Colonic mucosa (tissue), 4 donors: ENCODE measurements around the gene ULK3. TPM values are rescaled to one million over a fixed set of nuclear protein-coding genes. Genes with fewer than 3 reads are reported as not detected.

ENCODE experiments used
- DNase-seq: peaks from one replicate; pipeline ENCODE4 v3.0.0-alpha.2; 2020
- H3K27ac ChIP-seq: fragments of 200-600 bp; one replicate; pipeline ENCODE4 v1.8.0; 2021
- H3K27me3 ChIP-seq: fragments of 200-600 bp; one replicate; pipeline ENCODE4 v1.8.0; 2021
- H3K36me3 ChIP-seq: fragments of 200-600 bp; one replicate; pipeline ENCODE4 v1.8.0; 2021
- H3K4me1 ChIP-seq: fragments of 200-600 bp; one replicate; pipeline ENCODE4 v1.8.0; 2021; ENCODE audit warnings: mild to moderate bottlenecking
- H3K4me3 ChIP-seq: fragments of 200-600 bp; one replicate; pipeline ENCODE4 v1.8.0; 2021
- H3K9ac ChIP-seq, 2 donors: one replicate each; pipeline ENCODE4 v1.7.0; 2013; ENCODE audit warnings: control low read depth in 2 of 2, low read depth in 2 of 2, low read length in 2 of 2
- H3K9me3 ChIP-seq: fragments of 200-600 bp; one replicate; pipeline ENCODE4 v1.8.0; 2021
- intact Hi-C: fragments of 100-400 bp; cut with DNase I; formaldehyde crosslinking; loops from one replicate; pipeline ENCODE4 v1.14.1; 2022
- total RNA-seq, 2 donors: library from RNA; stranded (reverse); fragmentation: NEBNext Ultra II Directional in 1 of 2; extraction: Animal tissue kit (Norgen Biotek cat#: 25700) in 1 of 2; gene quantifications; one replicate each; pipeline ENCODE4 v1.2.1, GENCODE V29; 2021
- TF ChIP-seq, protein P1 (sequence below): fragments of 200-600 bp; IDR thresholded peaks from one replicate; pipeline ENCODE4 v1.8.0; 2022; ENCODE audit warnings: antibody characterized with exemption, mild to moderate bottlenecking
- donor health status: healthy.
- donor health status: DM: no; HTN: no; CAD: no.
- donor health status: DM: no; HTN: no; CAD: no.

Gene ULK3
- total RNA-seq, 2 donors from 2014 or later = 45.6 to 50.7 TPM

DNA sequence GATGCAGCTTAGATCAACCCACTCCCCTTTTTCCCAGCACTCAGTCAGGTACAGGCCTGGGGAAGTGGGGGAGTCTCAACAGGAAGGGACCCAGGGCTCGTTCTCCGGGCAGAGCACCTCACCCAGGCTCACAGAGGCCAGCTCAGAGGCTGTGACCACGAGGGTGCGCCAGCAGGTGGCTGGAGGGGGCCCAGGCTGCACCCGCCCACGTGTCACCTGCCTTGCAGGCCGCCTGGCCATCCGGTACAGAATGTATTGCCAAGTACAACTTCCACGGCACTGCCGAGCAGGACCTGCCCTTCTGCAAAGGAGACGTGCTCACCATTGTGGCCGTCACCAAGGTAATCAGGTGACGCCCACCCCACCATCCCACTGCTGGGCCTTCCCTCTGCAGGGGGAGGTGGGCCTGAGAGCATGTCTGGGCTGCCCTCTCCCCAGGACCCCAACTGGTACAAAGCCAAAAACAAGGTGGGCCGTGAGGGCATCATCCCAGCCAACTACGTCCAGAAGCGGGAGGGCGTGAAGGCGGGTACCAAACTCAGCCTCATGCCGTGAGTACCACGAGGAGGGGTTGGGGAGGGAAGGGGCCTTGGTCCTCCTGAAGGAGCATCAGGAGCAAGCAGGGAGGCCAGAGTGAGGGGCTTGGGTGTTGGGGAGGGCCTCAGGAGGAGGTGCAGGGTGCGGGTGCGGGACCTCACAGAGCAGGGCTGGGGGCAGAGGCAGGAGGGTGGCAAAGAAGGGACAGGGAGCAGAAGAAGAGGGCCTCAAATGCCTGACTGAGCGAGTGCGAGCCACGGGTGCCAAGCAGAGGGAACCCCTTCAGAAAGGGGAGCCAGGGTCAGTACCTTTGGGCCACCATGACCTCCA, 44.3 kb downstream of the ULK3 start:
- Histone ChIP-seq H3K9me3 (no peaks in the 10 kb centered on the region), H3K4me3 (no peak overlapping the region), H3K27me3 (no peaks in the 10 kb centered on the region), H3K36me3 (peaks cover 23% of the 10 kb centered on the region), H3K27ac (no peak overlapping the region), H3K4me1 (peaks cover 5% of the 10 kb centered on the region), H3K9ac (peak overlapping the region in 1 of 2 donors; percentile 43)
- peak; percentile 44 for DNase-seq
- TF ChIP-seq, protein P1, sequence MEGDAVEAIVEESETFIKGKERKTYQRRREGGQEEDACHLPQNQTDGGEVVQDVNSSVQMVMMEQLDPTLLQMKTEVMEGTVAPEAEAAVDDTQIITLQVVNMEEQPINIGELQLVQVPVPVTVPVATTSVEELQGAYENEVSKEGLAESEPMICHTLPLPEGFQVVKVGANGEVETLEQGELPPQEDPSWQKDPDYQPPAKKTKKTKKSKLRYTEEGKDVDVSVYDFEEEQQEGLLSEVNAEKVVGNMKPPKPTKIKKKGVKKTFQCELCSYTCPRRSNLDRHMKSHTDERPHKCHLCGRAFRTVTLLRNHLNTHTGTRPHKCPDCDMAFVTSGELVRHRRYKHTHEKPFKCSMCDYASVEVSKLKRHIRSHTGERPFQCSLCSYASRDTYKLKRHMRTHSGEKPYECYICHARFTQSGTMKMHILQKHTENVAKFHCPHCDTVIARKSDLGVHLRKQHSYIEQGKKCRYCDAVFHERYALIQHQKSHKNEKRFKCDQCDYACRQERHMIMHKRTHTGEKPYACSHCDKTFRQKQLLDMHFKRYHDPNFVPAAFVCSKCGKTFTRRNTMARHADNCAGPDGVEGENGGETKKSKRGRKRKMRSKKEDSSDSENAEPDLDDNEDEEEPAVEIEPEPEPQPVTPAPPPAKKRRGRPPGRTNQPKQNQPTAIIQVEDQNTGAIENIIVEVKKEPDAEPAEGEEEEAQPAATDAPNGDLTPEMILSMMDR = no peak
- intact Hi-C loops = no loop called here

DNA sequence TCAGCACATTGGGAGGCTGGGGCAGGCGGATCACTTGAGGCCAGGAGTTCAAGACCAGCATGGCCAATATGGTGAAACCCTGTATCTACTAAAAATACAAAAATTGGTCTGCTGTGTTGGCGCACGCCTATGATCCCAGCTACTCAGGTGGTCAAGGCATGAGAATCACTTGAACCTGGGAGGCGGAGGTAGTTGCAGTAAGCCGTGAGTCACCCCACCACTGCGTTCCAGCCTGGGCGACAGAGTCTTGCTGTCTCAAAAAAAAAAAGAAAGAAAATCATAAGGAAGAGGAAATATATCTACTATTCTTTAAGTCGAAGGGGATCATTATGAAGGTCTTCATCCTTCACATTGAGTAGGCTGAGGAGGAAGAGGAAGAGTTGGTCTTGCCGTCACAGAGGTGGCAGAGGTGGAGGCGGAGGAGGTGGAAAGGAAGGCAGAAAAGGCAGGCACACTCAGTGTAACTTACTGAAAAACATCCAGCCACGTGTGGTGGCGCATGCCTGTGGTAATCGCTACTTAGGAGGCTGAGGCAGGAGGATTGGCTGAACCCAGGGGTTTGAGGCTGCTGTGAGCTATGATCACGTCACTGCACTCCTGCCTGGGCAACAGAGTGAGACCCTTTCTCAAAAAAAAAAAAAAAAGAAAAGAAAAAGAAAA, 46.9 kb downstream of the ULK3 start:
- H3K27me3 ChIP-seq = no peaks in the 10 kb centered on the region
- TF ChIP-seq, protein P1 = no peak
- peaks cover 5% of the 10 kb centered on the region for H3K36me3 ChIP-seq
- intact Hi-C loops = no loop called here
- no peak overlapping the region for H3K4me3 ChIP-seq
- no peak overlapping the region for H3K27ac ChIP-seq
- DNase-seq = no peak
- no peaks in the 10 kb centered on the region for H3K9me3 ChIP-seq
- H3K9ac ChIP-seq = no peak overlapping the region
- peaks cover 14% of the 10 kb centered on the region for H3K4me1 ChIP-seq

DNA sequence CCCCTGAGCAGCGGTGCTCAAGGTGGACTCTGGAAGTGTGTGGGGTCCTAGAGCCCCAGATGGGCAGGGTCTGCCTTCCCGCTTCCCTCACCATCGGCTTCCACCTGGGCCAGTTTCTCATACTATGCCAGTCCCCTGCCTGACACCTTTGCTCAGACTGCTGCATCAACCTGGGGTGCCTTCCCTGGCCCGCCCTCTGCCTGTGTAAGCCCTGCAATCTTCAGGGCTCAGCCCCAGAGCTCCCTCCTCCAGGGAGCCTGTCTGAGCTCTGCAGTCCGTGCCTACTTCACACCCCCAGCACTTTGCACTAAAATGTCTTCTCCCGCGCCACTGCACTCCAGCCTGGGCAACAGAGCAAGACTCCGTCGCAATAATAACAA, 48.0 kb downstream of the ULK3 start:
- H3K4me1 ChIP-seq = peaks cover 23% of the 10 kb centered on the region
- no peak overlapping the region for H3K27ac ChIP-seq
- H3K27me3 ChIP-seq = no peaks in the 10 kb centered on the region
- H3K9me3 ChIP-seq = no peaks in the 10 kb centered on the region
- no peak overlapping the region for H3K9ac ChIP-seq
- TF ChIP-seq, protein P1 = no peak
- DNase-seq = no peak
- H3K4me3 ChIP-seq = no peak overlapping the region
- intact Hi-C loops = no loop called here
- no peaks in the 10 kb centered on the region for H3K36me3 ChIP-seq

DNA sequence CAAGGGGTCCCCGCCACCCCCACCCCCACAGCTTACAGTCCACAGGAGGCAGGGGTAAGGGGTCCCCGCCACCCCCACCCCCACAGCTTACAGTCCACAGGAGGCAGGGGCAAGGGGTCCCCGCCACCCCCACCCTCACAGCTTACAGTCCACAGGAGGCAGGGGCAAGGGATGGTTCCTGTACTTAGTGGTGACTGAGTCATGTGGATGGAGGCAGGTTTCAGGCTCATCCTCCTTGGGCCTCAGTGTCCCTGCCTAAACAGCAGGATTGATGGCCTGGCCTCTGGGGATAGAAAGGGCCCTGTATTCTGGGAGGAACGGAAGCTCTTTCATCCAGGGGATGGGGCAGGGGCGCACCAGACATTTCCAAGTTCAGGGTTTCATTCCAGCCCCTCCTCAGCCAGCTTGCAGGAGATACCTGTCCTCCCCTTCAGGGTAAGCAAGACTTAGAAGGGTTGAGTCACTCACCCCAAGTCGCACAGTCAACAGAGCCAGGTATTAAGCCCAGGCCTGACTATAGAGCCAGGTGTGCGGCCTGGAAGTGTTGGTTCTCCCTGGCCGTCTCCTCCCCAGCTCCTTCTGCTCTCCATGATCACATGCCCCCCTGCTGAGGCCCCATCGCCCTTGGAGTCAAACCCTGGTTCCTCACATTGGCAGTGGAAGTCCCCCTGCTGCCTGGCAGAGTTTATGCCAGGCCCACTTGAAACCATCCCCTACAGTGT, 48.5 kb downstream of the ULK3 start:
- H3K27ac ChIP-seq = no peak overlapping the region
- no peaks in the 10 kb centered on the region for H3K27me3 ChIP-seq
- no peaks in the 10 kb centered on the region for H3K36me3 ChIP-seq
- no peak overlapping the region for H3K4me3 ChIP-seq
- intact Hi-C loops = no loop called here
- DNase-seq = no peak
- H3K9me3 ChIP-seq = no peaks in the 10 kb centered on the region
- TF ChIP-seq, protein P1 = no peak
- peaks cover 26% of the 10 kb centered on the region for H3K4me1 ChIP-seq
- no peak overlapping the region for H3K9ac ChIP-seq
